Body of pancreas (tissue), 4 donors: ENCODE measurements around the gene FRMPD4.

Experiments used
- POLR2A ChIP-seq, 3 donors: fragments of 450-650 bp; IDR thresholded peaks; one replicate each; pipeline ENCODE4 v1.6.1; 2016; ENCODE audit warnings: antibody characterized with exemption in 3 of 3, mild to moderate bottlenecking in 2 of 3
- TF ChIP-seq, protein P1 (sequence below), 7 experiments: fragments of 450-650 bp in 4 of 7; fragments of 200-600 bp in 3 of 7; sonication (generic) in 3 of 7; IDR thresholded peaks; one replicate each; pipeline ENCODE4 v1.5.1; 2016 to 2019; ENCODE audit warnings: antibody characterized with exemption in 7 of 7

DNA sequence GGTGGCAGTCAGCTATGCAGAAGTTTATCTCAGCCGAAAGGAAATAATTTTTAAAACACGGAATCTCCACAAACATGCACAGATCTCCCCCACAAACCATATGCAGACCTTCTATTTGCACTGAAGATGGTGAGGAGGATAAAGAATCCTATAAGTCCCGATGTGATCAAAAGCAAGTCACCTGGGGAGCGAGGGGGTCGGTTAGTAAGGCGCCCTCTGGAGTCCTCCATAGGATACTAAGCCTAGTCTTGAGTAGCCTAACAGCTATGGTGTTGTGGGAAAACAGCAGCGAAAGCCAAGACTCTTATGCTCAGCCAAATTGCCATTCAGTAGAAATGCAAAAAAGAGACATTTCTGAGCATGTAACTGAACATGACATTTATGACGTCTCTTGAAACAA lies 210.9 kb downstream of the FRMPD4 start:
- no peak for TF ChIP-seq POLR2A (IDR thresholded peaks at IDR 0.05)
- TF ChIP-seq, protein P1, sequence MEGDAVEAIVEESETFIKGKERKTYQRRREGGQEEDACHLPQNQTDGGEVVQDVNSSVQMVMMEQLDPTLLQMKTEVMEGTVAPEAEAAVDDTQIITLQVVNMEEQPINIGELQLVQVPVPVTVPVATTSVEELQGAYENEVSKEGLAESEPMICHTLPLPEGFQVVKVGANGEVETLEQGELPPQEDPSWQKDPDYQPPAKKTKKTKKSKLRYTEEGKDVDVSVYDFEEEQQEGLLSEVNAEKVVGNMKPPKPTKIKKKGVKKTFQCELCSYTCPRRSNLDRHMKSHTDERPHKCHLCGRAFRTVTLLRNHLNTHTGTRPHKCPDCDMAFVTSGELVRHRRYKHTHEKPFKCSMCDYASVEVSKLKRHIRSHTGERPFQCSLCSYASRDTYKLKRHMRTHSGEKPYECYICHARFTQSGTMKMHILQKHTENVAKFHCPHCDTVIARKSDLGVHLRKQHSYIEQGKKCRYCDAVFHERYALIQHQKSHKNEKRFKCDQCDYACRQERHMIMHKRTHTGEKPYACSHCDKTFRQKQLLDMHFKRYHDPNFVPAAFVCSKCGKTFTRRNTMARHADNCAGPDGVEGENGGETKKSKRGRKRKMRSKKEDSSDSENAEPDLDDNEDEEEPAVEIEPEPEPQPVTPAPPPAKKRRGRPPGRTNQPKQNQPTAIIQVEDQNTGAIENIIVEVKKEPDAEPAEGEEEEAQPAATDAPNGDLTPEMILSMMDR (IDR thresholded peaks at IDR 0.05) = no peak
